ENCODE results near the gene TMSB4X.
A peak's percentile ranks its signal among the peaks of the same experiment; 100 is the strongest.

The TMSB4X gene

GRCh38 chrX:12970691-12971202 lies 4.2 kb upstream of the TMSB4X start:
- DNase-seq (ENCODE audit: low read depth in 1 of 2, low spot score in 1 of 2), result peak in 1 of 2 experiments; percentile 83
- Histone ChIP-seq H3K27me3 (ENCODE audit: insufficient read depth, poor library complexity, severe bottlenecking) (no peaks in the 10 kb centered on the region), H3K4me3 (replicated peaks; ENCODE audit: insufficient read depth, low read length) (no peak overlapping the region), H3K27ac (replicated peaks) (peak overlapping the region; percentile 99)
- TF ChIP-seq CTCF (IDR thresholded peaks at IDR 0.05; ENCODE audit: insufficient read depth, low read length), result peak; percentile 12
- no peak for TF ChIP-seq GABPA (IDR thresholded peaks at IDR 0.05; ENCODE audit: low read depth)

GRCh38 chrX:12971282-12972003 lies 3.5 kb upstream of the TMSB4X start:
- DNase-seq (ENCODE audit: low read depth in 1 of 2, low spot score in 1 of 2), result peak in 1 of 2 experiments; percentile 74
- Histone ChIP-seq H3K27me3 (ENCODE audit: insufficient read depth, poor library complexity, severe bottlenecking) (no peaks in the 10 kb centered on the region), H3K27ac (replicated peaks) (peak overlapping the region; percentile 99), H3K4me3 (replicated peaks; ENCODE audit: insufficient read depth, low read length) (peak overlapping the region; percentile 17)
- TF ChIP-seq GABPA (IDR thresholded peaks at IDR 0.05; ENCODE audit: low read depth) (no peak), REST (IDR thresholded peaks at IDR 0.05; ENCODE audit: insufficient replicate concordance, low read depth) (no peak), SPI1 (IDR thresholded peaks at IDR 0.05; ENCODE audit: borderline replicate concordance, low read depth) (no peak), POLR2AphosphoS5 (IDR thresholded peaks at IDR 0.05; ENCODE audit: low read depth) (no peak)

GRCh38 chrX:12972243-12972642 lies 2.7 kb upstream of the TMSB4X start:
- TF ChIP-seq CTCF (IDR thresholded peaks at IDR 0.05; ENCODE audit: insufficient read depth, low read length), result no peak
- TF ChIP-seq REST (IDR thresholded peaks at IDR 0.05; ENCODE audit: insufficient replicate concordance, low read depth), result no peak
- TF ChIP-seq GABPA (IDR thresholded peaks at IDR 0.05; ENCODE audit: low read depth), result no peak
- TF ChIP-seq POLR2AphosphoS5 (IDR thresholded peaks at IDR 0.05; ENCODE audit: low read depth), result no peak
- TF ChIP-seq SPI1 (IDR thresholded peaks at IDR 0.05; ENCODE audit: borderline replicate concordance, low read depth), result no peak
- H3K27me3 ChIP-seq (ENCODE audit: insufficient read depth, poor library complexity, severe bottlenecking), result no peaks in the 10 kb centered on the region
- H3K27ac ChIP-seq (replicated peaks), result peak overlapping the region; percentile 99
- DNase-seq (ENCODE audit: low read depth in 1 of 2, low spot score in 1 of 2), result peak in 1 of 2 experiments; percentile 52
- H3K4me3 ChIP-seq (replicated peaks; ENCODE audit: insufficient read depth, low read length), result peak overlapping the region; percentile 17

GRCh38 chrX:12972878-12973560 lies 1.9 kb upstream of the TMSB4X start:
- H3K27ac ChIP-seq (replicated peaks), result peak overlapping the region; percentile 99
- no peak for TF ChIP-seq GABPA (IDR thresholded peaks at IDR 0.05; ENCODE audit: low read depth)
- TF ChIP-seq REST (IDR thresholded peaks at IDR 0.05; ENCODE audit: insufficient replicate concordance, low read depth), result no peak
- TF ChIP-seq CTCF (IDR thresholded peaks at IDR 0.05; ENCODE audit: insufficient read depth, low read length), result no peak
- TF ChIP-seq POLR2AphosphoS5 (IDR thresholded peaks at IDR 0.05; ENCODE audit: low read depth), result no peak
- TF ChIP-seq SPI1 (IDR thresholded peaks at IDR 0.05; ENCODE audit: borderline replicate concordance, low read depth), result no peak
- peak overlapping the region; percentile 43 for H3K4me3 ChIP-seq (replicated peaks; ENCODE audit: insufficient read depth, low read length)
- DNase-seq (ENCODE audit: low read depth in 1 of 2, low spot score in 1 of 2), result no peak
- no peaks in the 10 kb centered on the region for H3K27me3 ChIP-seq (ENCODE audit: insufficient read depth, poor library complexity, severe bottlenecking)
